GM04503 (cell line): ENCODE data around the gene ZNF536.
"Not testable (repeated sequence)": the region's sequence is repeated elsewhere in the genome, so short reads cannot be mapped to it uniquely, and the experiment has no call there.

Experiments used
- DNase-seq: peaks from one replicate; pipeline ENCODE4 v3.0.0-alpha.2; 2012; ENCODE audit warnings: low read depth

Gene ZNF536

DNA sequence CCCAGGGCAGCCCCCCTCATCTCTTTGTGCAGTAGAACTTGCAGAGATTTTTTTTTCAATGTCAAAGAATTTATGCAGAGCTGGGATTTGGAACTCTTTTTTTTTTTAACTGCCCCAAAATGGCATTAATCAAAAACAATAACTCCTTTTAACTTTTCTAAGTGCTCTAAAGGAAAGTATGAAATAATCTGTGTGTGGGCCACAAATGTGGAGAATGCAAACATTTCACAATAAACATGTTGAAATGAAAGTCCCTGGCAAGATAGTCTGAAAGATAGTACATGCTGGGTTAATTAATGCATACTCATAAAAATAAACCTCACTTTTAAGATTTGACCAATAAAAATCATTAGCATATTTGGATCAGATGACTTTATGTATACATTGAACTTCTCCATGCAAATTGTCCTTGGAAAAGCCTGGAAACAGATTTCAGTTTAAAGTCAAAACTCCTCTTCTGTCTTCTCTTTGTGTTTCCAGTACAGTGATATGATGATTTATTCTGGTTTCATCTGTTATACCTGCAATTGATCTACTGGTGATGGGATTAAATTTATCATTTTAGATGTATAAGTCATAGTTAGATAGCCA is 30.5 kb upstream of the ZNF536 start:
- DNase-seq = peak; percentile 17

DNA sequence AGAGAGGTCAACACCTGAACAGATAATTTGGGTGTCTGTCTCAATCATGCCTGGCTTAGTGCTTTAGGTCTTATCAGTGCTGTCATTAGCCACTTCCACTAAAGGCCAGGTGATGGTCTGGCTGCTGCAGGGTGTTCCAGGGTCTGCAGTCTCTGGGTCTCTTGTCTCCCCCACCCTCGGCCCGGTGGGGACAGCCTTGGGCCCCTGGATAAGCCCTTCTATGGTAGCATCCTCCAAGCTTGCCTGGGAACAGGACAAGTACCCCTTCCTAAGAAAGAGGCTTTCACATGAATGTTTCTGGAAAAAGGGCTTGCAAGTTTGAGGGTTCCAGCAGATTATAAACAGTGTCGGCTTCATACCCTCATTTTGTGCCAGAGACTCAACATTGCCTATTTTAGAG is 29.3 kb upstream of the ZNF536 start:
- no peak for DNase-seq

DNA sequence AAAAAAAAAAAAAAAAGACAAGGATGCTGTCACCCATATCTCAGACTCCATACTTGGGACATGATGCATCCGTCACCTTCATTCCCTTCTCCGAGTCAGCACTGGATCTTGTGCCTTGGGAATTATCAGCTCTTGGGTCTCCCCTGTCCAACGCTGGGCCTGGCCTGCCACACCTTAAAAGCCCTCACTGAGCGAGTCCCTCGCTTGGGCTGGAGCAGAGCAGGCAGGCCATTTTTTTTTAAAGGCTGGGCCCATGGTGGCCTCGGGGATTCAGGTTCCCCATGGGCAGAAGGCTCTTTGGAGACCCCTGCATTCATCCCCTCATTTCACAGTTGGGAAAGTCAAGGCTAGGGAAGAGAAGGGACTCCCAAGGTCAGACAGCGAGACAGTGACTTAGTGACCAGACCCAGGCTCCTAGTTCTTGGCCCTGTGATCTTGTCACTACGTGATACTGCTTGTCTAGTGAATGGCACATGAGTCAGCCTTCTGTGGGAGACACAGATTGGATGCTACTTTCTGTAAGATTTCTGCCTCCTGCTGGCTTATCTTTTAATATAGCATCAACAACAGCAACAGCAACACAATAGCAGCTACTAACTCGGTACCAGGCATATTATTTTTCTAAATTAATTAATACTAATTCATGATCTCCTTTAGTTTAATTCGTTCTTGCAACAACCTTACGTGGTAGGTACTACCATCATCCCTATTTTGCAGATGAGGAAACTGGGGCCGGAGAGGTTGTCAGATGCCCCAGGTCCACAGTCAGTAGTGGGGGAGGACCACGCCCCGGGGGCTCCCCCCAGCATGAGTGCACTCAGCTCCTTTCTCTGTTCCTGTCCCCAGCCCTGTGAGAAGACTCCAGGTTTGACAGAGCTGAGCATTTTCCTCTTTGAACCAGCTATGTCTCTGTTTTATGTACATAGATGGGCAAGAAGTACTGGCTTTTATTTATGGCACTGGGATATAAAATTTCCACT is 27.4 kb upstream of the ZNF536 start:
- DNase-seq = peak; percentile 23

DNA sequence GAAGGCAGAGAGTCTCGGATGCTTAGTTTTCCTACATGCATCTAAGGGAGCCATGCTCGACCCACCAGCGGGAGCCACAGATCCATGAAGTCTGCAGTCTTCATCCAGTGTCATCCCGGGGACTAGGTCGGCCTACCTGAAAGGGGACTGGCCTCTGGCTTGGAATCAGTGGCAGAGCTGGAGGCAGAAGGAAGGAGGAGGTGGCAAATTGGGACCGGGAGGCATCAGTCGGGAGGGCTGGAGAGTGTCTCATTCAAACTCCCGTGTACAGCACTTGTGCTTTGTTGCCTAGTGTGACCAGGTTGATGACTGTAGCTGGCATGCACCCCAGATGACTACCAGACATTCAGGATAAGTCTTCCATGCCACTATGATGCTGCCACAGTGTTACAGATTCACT is 26.5 kb upstream of the ZNF536 start:
- no peak for DNase-seq

DNA sequence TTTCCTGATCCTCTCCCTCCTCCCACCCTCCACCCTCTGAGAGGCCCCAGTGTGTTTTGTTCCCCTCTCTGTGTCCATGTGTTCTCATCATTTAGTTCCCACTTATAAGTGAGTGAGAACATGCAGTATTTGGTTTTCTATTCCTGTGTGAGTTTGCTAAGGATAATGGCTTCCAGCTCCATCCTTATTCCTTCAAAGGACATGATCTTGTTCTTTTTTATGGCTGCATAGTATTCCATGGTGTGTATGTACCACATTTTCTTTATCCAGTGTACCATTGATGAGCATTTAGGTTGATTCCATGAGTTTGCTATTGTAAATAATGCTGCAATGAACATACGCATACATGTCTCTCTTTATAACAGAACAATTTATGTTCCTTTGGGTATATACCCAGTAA is 25.7 kb upstream of the ZNF536 start:
- DNase-seq = not testable (repeated sequence)

DNA sequence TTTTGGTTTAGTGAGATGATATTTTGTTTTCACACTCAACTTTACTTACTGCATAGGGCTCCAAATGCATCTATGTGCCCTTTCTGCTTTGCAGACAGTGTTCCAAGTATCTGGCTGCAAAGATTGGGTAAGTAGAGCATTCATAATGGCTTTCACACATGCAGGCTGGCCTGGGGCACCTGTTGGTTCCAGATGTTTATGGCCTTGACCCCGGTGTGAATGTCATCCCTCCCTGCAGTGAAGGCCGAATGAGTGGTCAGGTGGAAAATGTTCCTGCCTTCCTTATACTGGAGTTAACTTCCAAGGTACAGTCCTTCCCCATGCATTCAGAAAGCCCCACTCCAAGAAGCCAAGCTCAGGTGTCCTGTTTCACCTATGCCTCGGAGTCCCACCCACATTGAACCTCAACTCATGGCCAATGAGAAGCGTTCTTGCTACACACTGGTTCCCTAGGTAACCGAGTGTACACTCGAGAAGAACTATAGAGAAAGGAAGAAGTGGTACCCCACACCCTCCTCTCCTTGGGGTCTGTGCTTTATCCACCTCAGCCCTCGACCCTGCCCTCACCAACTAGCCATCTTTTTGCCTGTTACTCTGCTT is 23.0 kb upstream of the ZNF536 start:
- no peak for DNase-seq

DNA sequence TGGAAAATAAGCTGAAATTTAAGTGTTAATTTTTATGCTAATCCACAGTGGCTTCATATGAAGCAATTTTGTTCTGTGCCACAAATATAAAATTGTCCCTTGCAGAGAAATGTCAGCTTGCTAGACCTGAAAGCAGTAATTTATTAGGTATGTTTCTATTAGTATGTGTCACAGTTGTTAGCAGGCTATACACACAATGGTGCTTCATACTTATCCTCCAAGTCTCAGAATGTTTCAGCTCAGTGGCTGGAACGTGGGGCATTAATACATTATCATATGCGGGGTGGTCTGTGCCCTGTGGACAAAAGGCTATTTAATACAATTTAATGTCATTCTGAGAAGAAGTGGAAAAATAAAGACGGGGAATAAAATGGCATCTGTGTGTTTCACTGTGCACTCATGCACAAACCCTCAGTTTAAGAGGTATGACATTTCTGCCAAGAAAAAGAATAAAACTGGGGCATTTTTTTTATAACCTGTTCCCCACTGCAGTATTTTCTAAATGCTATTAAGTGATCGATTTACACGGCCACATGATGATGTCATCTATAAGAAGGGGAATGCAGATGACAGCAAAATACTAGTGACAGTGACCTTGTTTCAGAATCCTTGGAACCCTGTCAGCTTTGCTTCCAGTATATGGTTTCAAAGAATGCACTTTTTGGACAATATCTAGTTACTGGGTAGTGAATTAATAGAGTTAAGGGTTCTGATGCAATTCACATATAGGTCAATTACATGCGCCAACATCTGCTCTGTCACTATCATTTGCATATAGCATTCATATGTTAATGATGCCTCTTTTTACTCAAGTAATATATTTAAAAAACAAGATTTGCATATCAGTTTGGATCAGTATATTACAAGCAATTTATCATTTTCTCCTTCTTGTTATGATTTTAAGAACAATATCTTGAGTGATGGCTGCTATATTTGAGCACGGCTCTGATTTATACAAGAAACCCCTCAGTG is 21.2 kb upstream of the ZNF536 start:
- no peak for DNase-seq

DNA sequence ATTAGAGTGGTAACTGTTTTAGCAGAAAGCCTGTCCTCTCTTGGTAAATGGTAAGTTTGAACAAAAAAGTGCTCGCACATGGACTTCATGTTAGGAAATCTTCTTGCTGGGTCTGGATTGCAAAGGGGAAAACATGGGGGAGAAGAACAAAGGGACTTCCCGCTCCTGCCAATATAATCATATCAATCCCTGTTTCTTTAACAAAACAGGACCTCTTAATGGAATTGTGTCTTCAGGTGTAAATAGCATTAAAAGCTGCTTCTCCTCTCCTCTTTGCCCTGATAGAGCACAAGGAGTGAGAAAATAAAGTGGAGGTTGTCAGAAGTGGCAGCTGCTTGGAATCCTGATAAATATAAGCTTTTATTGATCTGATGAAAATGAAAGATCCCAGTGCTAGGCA is 20.4 kb upstream of the ZNF536 start:
- DNase-seq = no peak

DNA sequence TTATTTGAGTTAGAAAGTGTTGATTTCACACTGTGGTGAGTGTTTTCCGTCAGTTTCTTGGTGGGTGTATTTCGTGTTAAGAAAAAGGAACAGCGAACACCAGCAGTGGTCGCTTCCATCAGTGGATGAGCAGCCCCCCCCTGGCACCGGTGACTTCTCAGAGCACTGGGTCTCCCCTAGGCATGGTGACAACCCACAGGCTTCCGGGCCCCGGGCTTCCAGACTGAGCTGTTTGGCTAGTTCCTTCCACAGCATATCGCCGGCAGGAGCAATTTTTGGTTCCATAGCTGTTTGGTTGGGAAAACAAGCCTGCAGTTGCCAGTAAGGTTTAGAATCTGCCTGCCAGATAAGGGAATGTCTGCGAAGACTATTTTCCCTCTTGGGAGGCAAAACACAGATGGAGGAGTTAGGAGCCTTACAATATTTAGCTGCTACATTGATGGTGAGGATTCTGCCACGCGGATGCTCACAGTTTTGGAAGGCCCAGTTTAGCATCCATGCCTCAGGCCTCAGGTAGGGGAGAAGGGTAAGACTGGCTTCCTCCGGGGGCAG is 18.7 kb upstream of the ZNF536 start:
- DNase-seq = no peak

DNA sequence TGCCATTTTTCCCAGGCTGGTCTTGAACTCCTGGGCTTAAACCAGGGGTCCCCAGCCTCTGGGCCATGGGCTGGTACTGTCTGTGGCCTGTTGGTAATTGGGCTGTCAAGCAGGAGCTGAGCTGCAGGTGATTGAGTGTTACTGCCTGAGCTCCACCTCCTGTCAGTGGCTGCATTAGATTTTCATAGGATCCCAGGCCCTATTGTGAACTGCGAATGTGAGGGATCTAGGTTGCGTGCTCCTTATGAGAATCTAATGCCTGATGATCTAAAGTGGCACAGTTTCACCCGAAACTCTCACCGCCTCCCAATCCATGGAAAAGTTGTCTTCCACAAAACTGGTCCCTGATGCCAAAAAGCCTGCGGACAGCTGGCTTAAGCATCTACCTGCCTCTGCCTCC is 16.6 kb upstream of the ZNF536 start:
- no peak for DNase-seq

DNA sequence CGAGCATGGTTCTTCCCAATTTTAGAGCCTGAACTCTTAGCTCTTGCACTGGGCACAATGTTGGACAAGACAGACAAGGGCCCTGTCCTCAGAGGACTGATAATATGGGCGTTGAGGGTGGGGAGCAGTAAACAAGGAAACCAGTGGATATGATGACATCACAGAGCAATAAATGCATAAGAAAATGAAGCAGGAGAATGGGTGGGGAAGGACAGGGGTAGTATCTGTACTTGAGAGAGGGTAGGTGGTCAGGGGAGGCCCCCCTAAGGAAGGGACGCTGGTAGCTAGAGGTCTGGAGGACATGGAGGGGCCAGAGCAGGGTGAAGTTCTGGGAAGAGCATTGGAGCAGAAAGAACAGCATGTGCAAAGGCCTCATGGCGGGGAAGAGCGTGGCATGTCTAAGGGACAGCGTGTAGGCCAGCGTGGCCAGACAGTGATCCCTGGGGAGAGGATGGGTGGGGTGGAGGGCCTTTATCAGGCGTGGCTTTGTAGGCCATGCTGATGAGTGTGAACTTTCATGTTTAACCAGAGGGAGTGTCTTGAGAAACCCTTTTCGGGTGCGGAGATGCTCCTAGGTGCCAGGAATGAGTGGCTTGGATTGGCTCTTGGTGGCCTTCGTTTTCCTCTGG is 15.1 kb upstream of the ZNF536 start:
- DNase-seq = no peak

DNA sequence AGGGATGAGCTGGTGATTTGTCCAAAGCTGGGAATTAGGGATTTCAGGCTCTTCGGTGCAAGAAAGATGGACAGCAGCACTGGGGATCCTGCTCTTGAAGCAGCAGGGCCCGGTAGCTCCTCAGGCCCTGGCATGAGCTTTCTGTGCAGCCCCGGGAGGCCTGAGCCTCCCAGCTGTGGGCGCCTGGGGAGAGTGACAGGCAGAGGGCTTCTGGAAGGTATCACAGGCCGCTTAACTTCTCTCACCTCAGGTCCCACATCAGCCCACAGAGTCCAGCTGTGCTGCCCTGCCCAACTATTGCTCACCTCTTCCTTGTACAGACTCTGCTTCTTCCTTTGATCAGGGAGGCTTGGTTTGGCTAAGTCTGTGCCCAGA is 14.6 kb upstream of the ZNF536 start:
- DNase-seq = no peak

DNA sequence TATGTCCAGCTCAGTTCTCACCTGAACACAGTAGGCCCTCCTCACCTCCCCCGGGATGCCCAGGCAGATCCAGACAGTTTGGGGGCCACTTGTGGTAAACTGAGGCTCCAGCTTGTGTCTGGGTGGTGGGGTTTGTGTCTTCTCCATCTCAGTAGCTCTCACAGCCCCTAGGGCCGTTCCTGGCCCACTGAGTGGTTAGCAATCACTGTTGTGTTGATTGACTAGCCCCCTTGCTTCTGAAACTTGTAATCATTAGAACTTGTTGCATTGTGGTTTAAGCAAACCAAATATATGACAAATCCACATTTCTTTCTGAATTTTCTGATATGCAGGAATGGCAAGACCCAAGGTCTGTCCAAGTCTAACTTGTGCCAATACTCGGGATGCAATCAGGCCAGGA is 13.9 kb upstream of the ZNF536 start:
- no peak for DNase-seq

DNA sequence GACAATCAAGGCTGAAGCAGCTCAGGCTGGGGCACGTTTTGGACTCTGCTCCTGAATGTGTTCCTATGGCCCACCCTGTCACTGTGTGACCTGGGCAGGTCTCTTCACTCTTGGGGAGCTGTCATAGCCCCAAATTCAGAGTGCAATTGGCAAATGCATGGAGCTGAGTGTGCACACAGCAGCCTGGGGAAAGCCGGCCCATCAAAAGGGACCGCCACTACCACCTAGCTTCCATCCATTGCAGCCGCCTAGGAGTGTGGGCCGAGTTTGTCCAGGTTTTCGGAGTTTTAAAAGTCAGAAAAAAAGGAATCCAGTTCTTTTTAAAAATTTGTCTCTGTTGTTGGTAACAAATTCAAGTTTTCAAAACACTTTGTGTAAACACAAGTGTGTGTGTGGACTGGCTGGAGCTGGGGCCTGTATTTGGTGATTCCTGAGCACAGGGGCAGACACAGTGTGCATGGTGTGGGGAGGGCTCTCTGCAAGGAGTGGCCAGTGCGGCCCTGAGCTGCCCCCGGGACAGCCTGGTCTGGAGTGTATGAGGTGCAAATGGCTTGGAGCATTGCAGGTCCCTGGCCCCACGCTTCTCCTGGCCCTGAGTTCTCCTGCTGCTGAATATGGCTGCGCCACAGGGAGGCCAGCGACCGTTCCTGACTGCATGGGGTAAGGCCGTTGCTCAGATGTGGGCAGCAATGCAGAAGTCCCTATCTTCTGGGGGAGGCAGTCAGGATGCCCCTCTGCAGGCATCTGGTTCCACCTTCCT is 13.2 kb upstream of the ZNF536 start:
- DNase-seq = no peak

DNA sequence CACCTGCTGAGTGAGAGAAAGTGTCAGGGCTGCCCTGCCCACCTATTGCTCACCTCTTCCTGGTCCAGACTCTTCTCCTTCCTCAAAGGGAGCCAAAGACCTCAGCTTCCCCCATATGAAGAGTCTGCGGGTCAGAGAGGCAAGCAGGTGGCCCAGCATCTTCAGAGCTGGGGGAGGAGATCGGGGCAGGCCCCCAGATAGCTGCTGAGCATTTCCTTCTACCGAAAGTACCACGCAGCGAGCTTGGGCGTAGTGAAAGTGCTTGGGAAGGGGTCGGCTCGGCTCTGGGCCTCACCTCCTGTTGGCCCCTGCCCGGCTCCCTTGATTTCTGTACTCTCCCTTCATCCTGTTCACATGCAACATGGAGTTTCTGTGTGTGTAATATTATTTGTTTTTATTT is 12.2 kb upstream of the ZNF536 start:
- no peak for DNase-seq

DNA sequence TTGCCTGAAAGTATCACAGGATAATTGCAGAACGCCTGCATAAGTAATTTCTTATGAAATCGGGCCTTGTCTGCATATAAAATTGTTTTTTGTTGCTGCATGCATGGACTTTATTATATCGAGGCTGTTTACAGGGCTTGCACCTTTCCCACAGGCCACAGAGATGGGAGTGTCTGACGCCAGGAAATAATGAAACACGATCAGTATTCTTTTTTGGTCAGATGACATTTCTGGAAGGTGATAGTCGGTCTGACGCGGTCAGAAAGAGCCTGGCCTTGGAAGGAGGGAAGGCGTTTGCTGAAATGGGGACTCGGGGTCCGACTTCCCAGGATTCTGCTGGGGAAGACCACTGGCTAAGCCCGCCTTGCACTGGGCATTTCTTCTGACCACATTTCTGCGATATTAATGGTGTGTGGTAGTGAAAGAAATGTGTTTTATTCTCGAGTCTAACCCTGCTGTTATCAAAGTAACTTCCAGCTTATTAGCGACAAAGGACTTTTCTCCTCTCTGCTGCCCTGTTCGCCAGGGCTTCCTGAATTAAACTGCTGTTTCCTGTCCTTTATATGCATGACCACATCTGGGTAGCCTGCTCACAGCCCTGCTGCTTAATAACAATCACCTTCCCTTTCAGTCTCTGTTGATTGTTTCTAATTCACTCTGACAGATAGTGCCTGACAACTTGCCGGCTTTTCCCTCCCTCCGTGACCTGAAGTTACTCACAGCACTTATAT is 11.6 kb upstream of the ZNF536 start:
- DNase-seq = no peak

DNA sequence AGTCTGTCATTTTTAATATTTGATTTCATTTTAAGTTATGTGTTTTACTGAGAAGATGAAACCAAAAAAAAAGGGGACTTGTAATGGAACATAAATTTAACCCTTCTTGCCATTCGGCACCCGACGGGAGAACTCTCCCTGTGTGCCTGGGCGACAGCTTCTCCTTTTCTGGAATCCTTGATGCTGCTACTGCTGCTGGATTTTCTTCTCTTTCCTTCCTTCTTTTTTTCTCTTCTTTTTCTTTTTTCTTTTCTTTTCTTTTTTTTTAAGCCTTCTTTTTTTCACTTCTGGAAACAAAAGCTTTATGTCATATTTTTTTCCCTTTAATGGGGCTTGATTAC is 11.1 kb upstream of the ZNF536 start:
- DNase-seq = no peak

DNA sequence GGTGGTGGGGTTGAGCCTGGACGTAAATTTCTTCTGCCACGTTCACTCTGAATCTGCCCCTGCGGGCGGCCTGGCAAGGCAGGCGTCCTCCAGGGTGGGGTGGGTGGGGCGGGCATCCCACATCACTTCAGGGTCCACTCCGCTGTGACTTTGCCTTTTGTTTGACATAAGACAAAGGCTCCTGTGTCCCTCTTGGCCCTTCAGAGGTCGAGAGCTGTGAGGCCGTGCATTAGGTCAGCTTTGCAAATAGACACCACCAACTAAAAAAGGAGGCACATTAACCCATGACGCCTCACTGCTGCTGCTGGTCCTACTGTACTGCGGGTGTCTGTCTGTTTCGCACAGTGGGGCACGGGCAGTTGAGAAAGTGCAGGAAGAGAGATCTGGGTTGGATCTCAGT is 10.5 kb upstream of the ZNF536 start:
- DNase-seq = no peak

DNA sequence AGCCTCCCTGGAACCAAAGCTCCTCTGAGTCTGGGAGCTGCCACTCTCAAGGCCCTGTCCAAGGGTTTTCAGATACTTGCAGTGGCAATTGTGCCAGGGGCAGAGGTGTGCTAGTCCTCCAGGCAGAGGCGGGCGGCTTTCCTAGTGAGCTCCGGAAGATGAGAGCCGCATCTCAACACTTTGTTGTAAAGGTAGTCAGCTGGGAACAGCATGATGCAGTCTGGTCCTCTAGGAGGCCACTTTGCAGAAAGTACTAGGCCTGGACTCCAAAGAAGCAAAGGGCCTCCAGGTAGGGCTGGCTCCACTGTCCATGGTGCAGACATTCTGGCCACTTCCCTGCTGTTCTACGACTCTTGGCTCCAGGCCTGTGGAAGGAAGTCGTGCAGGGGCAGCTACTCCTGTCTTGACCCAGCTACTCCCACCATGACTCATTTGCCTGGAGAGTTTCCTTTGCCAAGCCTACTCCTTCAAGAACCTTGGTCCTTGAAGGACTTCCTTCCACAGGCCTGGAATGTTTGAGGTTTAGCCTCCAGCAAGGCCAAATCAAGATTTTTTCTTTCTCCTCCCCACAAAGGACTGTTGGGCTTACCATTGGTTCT is 9.9 kb upstream of the ZNF536 start:
- peak; percentile 72 for DNase-seq

DNA sequence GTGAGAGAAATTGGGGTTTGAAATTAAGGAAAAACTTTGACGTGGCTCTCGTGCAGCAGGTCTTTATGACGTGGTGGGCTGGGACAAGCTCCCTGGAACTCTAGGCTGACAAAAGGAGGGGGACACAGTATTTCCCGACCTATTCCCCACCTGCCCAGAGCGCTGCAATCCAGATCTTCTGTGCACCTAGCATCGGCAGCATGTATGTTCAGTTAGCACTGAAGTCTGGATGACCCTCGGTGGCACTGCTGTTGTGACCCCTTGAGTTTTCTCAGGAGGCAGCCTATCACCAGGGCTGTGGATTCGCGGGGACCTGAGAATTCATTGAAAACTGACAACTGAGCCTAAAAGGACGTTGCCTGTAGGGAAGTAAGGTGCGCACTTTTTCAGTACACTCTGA is 9.1 kb upstream of the ZNF536 start:
- no peak for DNase-seq
